GM13976 (cell line): ENCODE measurements around the gene CP.
"Not testable (repeated sequence)": the region's sequence is repeated elsewhere in the genome, so short reads cannot be mapped to it uniquely, and the experiment has no call there.

Experiments
- DNase-seq: peaks from one replicate; pipeline ENCODE4 v3.0.0; 2012; ENCODE audit warnings: low spot score
- in situ Hi-C: fragments of 300-500 bp; cut with MboI; formaldehyde crosslinking; loops from one replicate; pipeline ENCODE4 v1.12.0; 2022; ENCODE audit warnings: low sequenced_read_pairs, mixed read lengths, inconsistent platforms; ENCODE audit not compliant: unreplicated experiment
- TF ChIP-seq, protein P1 (sequence below): IDR thresholded peaks from 2 replicates; pipeline ENCODE4 v1.5.1; 2012; ENCODE audit warnings: borderline replicate concordance, mild to moderate bottlenecking; ENCODE audit not compliant: insufficient read depth; ENCODE audit errors: extremely low read depth, missing control alignments, control extremely low read depth

The CP gene

DNA sequence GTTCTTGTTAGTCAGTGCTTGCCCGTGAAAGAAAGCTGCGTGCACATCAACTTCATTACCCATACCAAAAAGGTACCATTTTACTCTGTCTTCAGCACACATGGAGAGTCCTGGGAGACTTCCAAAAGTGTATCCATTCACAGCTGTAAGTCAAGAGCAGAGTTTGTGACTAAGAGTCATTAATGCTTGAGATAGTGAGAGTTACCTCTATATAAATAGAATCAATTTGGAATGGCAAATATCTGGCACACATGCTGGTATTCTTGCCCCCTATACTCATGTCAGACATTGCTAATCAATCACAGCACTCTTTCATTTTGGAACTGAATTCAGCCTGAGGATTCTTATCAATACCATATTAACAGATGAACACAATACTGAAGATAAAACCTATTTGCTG lies 14.2 kb downstream of the CP start:
- DNase-seq: no peak
- in situ Hi-C loops: no loop called here
- TF ChIP-seq, protein P1, sequence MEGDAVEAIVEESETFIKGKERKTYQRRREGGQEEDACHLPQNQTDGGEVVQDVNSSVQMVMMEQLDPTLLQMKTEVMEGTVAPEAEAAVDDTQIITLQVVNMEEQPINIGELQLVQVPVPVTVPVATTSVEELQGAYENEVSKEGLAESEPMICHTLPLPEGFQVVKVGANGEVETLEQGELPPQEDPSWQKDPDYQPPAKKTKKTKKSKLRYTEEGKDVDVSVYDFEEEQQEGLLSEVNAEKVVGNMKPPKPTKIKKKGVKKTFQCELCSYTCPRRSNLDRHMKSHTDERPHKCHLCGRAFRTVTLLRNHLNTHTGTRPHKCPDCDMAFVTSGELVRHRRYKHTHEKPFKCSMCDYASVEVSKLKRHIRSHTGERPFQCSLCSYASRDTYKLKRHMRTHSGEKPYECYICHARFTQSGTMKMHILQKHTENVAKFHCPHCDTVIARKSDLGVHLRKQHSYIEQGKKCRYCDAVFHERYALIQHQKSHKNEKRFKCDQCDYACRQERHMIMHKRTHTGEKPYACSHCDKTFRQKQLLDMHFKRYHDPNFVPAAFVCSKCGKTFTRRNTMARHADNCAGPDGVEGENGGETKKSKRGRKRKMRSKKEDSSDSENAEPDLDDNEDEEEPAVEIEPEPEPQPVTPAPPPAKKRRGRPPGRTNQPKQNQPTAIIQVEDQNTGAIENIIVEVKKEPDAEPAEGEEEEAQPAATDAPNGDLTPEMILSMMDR: no peak

DNA sequence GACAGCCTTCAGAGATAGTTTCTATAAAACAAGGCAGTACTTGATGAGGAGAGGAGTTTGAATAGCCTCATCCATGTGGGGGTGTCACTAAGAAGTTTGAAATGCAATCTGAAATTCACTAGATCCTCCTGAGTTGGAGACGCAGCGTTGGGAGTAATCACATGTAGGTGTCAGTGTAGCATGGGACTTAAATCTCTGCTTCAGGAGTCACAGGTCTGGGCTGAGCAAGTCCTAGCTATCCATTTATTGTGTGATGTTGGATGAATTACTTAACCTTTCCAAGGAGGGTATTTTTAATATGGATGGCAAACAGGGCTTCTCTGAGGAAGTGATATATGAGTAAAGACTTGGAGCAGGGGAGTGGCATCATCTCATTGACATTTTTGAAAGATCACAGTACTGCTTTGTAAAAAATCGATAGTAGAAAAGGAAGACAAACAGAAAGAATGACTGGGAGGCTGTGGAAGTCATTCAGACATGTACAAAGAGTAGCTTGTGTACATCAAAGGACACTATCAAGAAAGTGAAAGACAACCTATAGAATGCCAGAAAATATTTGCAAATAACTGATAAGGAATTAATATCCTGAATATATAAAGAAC lies 17.1 kb downstream of the CP start:
- no peak for DNase-seq
- in situ Hi-C loops: no loop called here
- TF ChIP-seq, protein P1: no peak

DNA sequence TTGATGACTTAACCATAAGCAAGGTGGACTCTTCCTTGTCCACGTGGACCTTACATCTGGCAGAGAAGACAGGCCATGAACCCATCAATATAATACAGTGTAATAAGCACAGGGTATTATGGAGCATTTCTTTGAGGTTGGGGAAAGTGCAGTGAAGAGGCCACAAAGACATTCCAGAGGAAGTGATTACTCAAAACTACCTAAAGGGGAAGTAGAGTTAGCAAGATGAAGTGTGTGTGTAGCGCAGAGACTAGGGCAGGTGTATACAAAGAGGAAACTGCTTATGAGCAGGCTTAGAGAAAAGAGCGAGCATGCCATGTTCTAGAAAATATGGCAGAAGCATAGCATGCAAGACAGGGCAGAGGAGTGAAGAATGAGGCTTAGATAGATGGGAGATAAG lies 17.9 kb downstream of the CP start:
- TF ChIP-seq, protein P1: no peak
- DNase-seq: peak; percentile 50
- in situ Hi-C loops: no loop called here

DNA sequence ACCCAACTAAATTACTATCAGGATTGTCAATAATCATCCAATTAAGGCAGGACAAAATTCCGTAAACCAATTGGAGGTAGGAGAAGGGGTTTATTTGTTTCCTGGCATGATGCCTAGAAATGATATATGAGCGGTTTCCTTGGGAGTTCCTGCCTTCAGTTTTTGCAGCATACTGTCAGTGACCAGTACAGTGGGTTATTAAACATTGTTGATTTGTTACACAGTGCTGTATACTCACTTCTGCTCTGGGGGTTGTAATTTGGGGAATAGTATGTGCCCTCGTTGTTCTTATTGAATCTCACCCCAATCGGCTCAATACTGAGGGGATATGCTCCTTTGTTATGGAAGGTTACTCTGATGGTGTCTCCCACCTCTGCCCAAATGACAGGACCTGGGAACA lies 22.2 kb downstream of the CP start:
- in situ Hi-C loops: no loop called here
- TF ChIP-seq, protein P1: no peak
- DNase-seq: no peak

DNA sequence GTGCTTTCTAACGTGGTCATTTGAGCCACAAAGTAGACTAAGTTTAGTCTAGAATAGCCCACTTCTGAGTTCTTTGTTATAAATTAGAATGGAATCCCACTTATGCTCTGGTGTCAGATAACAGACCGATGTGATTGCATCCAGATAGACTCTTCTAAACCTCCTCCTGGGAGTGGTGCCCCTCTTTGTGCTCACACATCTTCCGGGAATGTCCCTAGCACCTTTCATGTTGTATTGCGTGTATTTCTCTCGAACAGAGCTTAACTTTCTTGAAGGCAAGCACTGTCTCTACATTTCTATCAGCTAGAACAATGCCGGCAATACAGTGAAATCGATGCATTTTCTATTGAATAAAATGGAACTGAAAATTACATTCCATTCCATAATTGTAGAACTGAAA lies 23.0 kb downstream of the CP start:
- TF ChIP-seq, protein P1: no peak
- in situ Hi-C loops: no loop called here
- no peak for DNase-seq

DNA sequence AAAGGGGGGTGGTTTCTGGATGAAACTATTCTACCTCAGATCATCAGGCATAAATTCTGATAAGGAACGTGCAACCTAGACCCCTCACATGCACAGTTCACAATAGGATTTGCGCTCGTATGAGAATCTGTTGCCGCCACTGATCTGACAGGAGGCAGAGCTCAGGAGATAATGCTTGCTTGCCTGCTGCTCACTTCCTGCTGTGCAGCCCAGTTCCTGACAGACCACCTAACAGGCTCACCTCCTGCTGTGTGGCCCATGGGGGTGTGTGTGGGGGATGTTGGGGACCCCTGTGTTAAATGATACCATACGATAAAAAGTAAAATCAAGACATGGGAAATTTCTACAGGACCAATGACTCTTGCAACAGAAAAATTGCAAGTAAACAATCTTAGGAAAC lies 24.0 kb downstream of the CP start:
- DNase-seq: no peak
- TF ChIP-seq, protein P1: no peak
- in situ Hi-C loops: no loop called here

DNA sequence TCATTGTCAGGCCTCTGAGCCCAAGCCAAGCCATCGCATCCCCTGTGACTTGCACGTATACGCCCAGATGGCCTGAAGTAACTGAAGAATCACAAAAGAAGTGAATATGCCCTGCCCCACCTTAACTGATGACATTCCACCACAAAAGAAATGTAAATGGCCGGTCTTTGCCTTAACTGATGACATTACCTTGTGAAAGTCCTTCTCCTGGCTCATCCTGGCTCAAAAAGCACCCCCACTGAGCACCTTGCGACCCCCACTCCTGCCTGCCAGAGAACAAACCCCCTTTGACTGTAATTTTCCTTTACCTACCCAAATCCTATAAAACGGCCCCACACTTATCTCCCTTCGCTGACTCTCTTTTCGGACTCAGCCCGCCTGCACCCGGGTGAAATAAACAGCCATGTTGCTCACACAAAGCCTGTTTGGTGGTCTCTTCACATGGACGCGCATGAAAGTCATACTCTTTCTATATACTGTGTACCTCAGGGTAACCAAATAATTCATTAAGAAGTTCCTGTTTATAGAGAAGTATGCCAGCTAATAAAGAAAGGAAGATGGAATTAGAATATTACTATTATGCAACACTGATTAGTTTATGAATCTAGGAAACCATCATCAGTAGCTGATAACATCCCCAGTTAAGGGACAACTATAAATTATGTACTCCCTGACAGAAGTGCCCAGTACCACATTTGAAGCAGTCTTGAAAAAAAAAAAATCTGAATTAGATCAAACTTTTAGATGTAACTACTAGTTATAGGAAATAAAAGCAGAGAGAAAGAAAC lies 24.6 kb downstream of the CP start:
- DNase-seq, in situ Hi-C loops: not testable (repeated sequence)
